Smooth muscle cell (in vitro differentiated cells): ENCODE data around the gene CARD9. TPM values are rescaled to one million over a fixed set of nuclear protein-coding genes. Genes with fewer than 3 reads are reported as not detected.

Experiments
- DNase-seq: peaks from one replicate; lab custom pipeline; 2025; ENCODE audit not compliant: unreplicated experiment; lab: John Stamatoyannopoulos, UW
- H2AFZ ChIP-seq: fragments of 200-600 bp; sonication (generic); 2 replicates; pipeline ENCODE4 v1.6.0; 2016; ENCODE audit warnings: antibody characterized with exemption, low read depth, mild to moderate bottlenecking
- H3F3A ChIP-seq: fragments of 200-600 bp; sonication (generic); 2 replicates; pipeline ENCODE4 v1.6.0; 2017; ENCODE audit warnings: antibody characterized with exemption, low read depth
- H3K27ac ChIP-seq: fragments of 200-600 bp; sonication (generic); 2 replicates; pipeline ENCODE4 v1.5.1; 2016; ENCODE audit warnings: low read depth, mild to moderate bottlenecking
- H3K27me3 ChIP-seq: fragments of 200-600 bp; sonication (generic); 2 replicates; pipeline ENCODE4 v1.6.1; 2016; ENCODE audit warnings: low read depth, mild to moderate bottlenecking
- H3K36me3 ChIP-seq: fragments of 200-600 bp; sonication (generic); 2 replicates; pipeline ENCODE4 v1.5.1; 2016; ENCODE audit warnings: low read depth
- H3K4me1 ChIP-seq: fragments of 200-600 bp; sonication (generic); 2 replicates; pipeline ENCODE4 v1.5.1; 2016; ENCODE audit warnings: low read depth
- H3K4me2 ChIP-seq: fragments of 200-600 bp; sonication (generic); 2 replicates; pipeline ENCODE4 v1.6.0; 2016; ENCODE audit warnings: mild to moderate bottlenecking
- H3K4me3 ChIP-seq: fragments of 200-600 bp; sonication (generic); 2 replicates; pipeline ENCODE4 v1.5.1; 2016; ENCODE audit warnings: mild to moderate bottlenecking
- H3K79me2 ChIP-seq: fragments of 200-600 bp; sonication (generic); 2 replicates; pipeline ENCODE4 v1.6.0; 2016; ENCODE audit warnings: low read depth, mild to moderate bottlenecking
- H3K9ac ChIP-seq: fragments of 200-600 bp; sonication (generic); 2 replicates; pipeline ENCODE4 v1.6.0; 2016; ENCODE audit warnings: low read depth
- H3K9me3 ChIP-seq: fragments of 200-600 bp; sonication (generic); replicated peaks from 2 replicates; pipeline ENCODE4 v1.5.1; 2016; ENCODE audit warnings: low read depth
- H4K20me1 ChIP-seq: fragments of 200-600 bp; sonication (generic); 2 replicates; pipeline ENCODE4 v1.6.0; 2016; ENCODE audit warnings: low read depth
- CTCF ChIP-seq: fragments of 200-600 bp; sonication (generic); IDR thresholded peaks from 2 replicates; pipeline ENCODE4 v1.5.1; 2017; ENCODE audit warnings: borderline replicate concordance, mild to moderate bottlenecking, antibody characterized with exemption; ENCODE audit not compliant: insufficient read depth, poor library complexity, severe bottlenecking
- WGBS: methylation state at CpG from one replicate; pipeline ENCODE4 v1.1.7; 2016; ENCODE audit warnings: low lambda C conversion rate; 5-methylcytosine and 5-hydroxymethylcytosine counted together
- polyA plus RNA-seq: library from polyadenylated mRNA; unstranded; fragments of >200 nt; fragmentation: Nextera tagmentation; extraction: Ambion mirVana; gene quantifications from 2 replicates; pipeline ENCODE4 v1.2.1, GENCODE V29; 2016
- total RNA-seq: library from RNA; depleted of rRNA; stranded (reverse); fragments of >200 nt; gene quantifications from 2 replicates; pipeline ENCODE4 v1.2.3, GENCODE V29; 2014

Gene CARD9
- total and polyA plus RNA-seq, 2 experiments from 2014 or later: 1.2 to 1.9 TPM

- H3K4me2 ChIP-seq: no peak overlapping the region
- no peak overlapping the region for H3K4me3 ChIP-seq
- H3K9me3 ChIP-seq: no peaks in the 10 kb centered on the region
- H3F3A ChIP-seq: no peaks in the 10 kb centered on the region
- H4K20me1 ChIP-seq: peaks cover 5% of the 10 kb centered on the region
- no peaks in the 10 kb centered on the region for H3K79me2 ChIP-seq
- peaks cover 3% of the 10 kb centered on the region for H3K36me3 ChIP-seq
- H3K27me3 ChIP-seq: no peaks in the 10 kb centered on the region
- no peak for TF ChIP-seq CTCF
- H2AFZ ChIP-seq: no peak overlapping the region
- H3K9ac ChIP-seq: no peak overlapping the region
- H3K4me1 ChIP-seq: no peaks in the 10 kb centered on the region
- no peak for DNase-seq
- 98% methylated on average over 14 of the region's 14 CpGs for WGBS
- no peak overlapping the region for H3K27ac ChIP-seq
These were observed 15.9 kb upstream of the CARD9 start for GRCh38 chr9:136389396-136389795.

GRCh38 chr9:136387217-136387616, 13.7 kb upstream of the CARD9 start:
- Histone ChIP-seq H3K27me3 (no peaks in the 10 kb centered on the region), H3K79me2 (no peaks in the 10 kb centered on the region), H3K9me3 (no peaks in the 10 kb centered on the region), H3K4me3 (no peak overlapping the region), H2AFZ (no peak overlapping the region), H3K27ac (no peak overlapping the region), H3K4me1 (no peaks in the 10 kb centered on the region), H3K4me2 (no peak overlapping the region), H3K9ac (no peak overlapping the region), H3F3A (no peaks in the 10 kb centered on the region), H4K20me1 (peaks cover 5% of the 10 kb centered on the region), H3K36me3 (peaks cover 3% of the 10 kb centered on the region)
- TF ChIP-seq CTCF: no peak
- DNase-seq: no peak
- WGBS: over 99% methylated on average over 15 of the region's 19 CpGs

GRCh38 chr9:136386018-136386417, 12.5 kb upstream of the CARD9 start:
- no peak for TF ChIP-seq CTCF
- Histone ChIP-seq H3K4me2 (no peak overlapping the region), H3K27me3 (no peaks in the 10 kb centered on the region), H3K4me1 (no peaks in the 10 kb centered on the region), H2AFZ (no peak overlapping the region), H4K20me1 (peaks cover 5% of the 10 kb centered on the region), H3K9me3 (no peaks in the 10 kb centered on the region), H3K79me2 (no peaks in the 10 kb centered on the region), H3K27ac (no peak overlapping the region), H3K9ac (no peak overlapping the region), H3K36me3 (no peaks in the 10 kb centered on the region), H3K4me3 (no peak overlapping the region), H3F3A (no peaks in the 10 kb centered on the region)
- 89% methylated on average over 13 of the region's 13 CpGs for WGBS
- no peak for DNase-seq

GRCh38 chr9:136385015-136385414, 11.5 kb upstream of the CARD9 start:
- WGBS: 93% methylated on average over 11 of the region's 11 CpGs
- no peak for DNase-seq

More at GRCh38 chr9:136385015-136385414, 11.5 kb upstream of the CARD9 start:
- H3K9me3 ChIP-seq: no peaks in the 10 kb centered on the region
- H3K9ac ChIP-seq: no peak overlapping the region
- no peaks in the 10 kb centered on the region for H3K36me3 ChIP-seq
- no peak for TF ChIP-seq CTCF
- no peaks in the 10 kb centered on the region for H3K79me2 ChIP-seq
- peaks cover 4% of the 10 kb centered on the region for H4K20me1 ChIP-seq
- no peak overlapping the region for H2AFZ ChIP-seq
- H3K4me2 ChIP-seq: no peak overlapping the region
- H3K27me3 ChIP-seq: no peaks in the 10 kb centered on the region
- no peaks in the 10 kb centered on the region for H3F3A ChIP-seq
- H3K4me3 ChIP-seq: no peak overlapping the region
- H3K27ac ChIP-seq: no peak overlapping the region
- no peaks in the 10 kb centered on the region for H3K4me1 ChIP-seq
